BJ (cell line): Measurements from ENCODE around the gene SH3GL3. TPM values are rescaled to one million over a fixed set of nuclear protein-coding genes. Genes with fewer than 3 reads are reported as not detected.

Experiments
- CTCF ChIA-PET: fragments of 350-600 bp; formaldehyde crosslinking; extraction: SDS; loops from one replicate; lab custom pipeline; 2021; ENCODE audit warnings: antibody characterized with exemption, inconsistent platforms; lab: Yijun Ruan, JAX
- POLR2A ChIA-PET: fragments of 300-600 bp; sonication (Branson Sonifier 250); formaldehyde crosslinking; extraction: SDS; loops from one replicate; lab custom pipeline; 2021; ENCODE audit warnings: antibody characterized with exemption; lab: Charles Lee
- DNase-seq: peaks from one replicate; pipeline ENCODE4 v3.0.0-alpha.2; 2011; ENCODE audit warnings: low read depth
- H3K27me3 ChIP-seq: 2 replicates; pipeline ENCODE4 v1.6.0; 2011; ENCODE audit warnings: low read length; ENCODE audit not compliant: control insufficient read depth, insufficient read depth
- H3K36me3 ChIP-seq: 2 replicates; pipeline ENCODE4 v1.5.1; 2011; ENCODE audit warnings: low read length; ENCODE audit not compliant: control insufficient read depth, insufficient read depth
- H3K4me3 ChIP-seq: 2 replicates; pipeline ENCODE4 v1.5.1; 2011; ENCODE audit warnings: low read depth, mild to moderate bottlenecking, control low read depth, low read length
- polyA plus RNA-seq: library from polyadenylated mRNA; depleted of rRNA; stranded (reverse); fragments of >200 nt; gene quantifications from 2 replicates; pipeline ENCODE4 v1.2.3, GENCODE V29; 2011
- TF ChIP-seq, protein P1 (sequence below): IDR thresholded peaks from 2 replicates; pipeline ENCODE4 v1.5.1; 2011; ENCODE audit warnings: low read depth, mild to moderate bottlenecking, control low read depth, inconsistent platforms, low read length, moderate library complexity; ENCODE audit not compliant: insufficient read depth

SH3GL3 gene
- polyA plus RNA-seq, 1 experiment, result not detected

- TF ChIP-seq, protein P1, sequence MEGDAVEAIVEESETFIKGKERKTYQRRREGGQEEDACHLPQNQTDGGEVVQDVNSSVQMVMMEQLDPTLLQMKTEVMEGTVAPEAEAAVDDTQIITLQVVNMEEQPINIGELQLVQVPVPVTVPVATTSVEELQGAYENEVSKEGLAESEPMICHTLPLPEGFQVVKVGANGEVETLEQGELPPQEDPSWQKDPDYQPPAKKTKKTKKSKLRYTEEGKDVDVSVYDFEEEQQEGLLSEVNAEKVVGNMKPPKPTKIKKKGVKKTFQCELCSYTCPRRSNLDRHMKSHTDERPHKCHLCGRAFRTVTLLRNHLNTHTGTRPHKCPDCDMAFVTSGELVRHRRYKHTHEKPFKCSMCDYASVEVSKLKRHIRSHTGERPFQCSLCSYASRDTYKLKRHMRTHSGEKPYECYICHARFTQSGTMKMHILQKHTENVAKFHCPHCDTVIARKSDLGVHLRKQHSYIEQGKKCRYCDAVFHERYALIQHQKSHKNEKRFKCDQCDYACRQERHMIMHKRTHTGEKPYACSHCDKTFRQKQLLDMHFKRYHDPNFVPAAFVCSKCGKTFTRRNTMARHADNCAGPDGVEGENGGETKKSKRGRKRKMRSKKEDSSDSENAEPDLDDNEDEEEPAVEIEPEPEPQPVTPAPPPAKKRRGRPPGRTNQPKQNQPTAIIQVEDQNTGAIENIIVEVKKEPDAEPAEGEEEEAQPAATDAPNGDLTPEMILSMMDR, result no peak
- Histone ChIP-seq H3K4me3 (no peak overlapping the region), H3K27me3 (no peaks in the 10 kb centered on the region), H3K36me3 (no peaks in the 10 kb centered on the region)
- POLR2A ChIA-PET, result no interaction called here
- DNase-seq, result no peak
- CTCF ChIA-PET, result no interaction called here
Measured at GRCh38 chr15:83486363-83486762, 39.2 kb downstream of the SH3GL3 start.

DNA sequence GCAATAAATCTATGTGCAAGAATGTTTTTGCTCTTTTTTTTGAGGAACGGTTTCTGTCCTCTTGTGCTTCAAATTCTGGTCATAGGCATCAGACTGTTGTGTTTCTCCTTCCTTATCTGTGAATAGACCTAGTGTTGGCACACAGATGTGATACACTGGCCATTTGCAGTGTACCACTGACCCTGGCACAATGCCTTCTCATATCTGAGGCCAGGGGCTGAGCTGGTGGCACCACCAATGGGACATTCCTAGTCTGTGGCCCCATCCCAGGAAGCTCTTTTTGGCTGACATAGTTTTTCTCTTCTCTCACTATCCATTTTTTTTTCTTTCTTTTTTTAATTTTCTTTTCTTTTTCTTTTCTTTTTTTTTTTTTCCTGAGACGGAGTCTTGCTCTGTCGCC lies 40.4 kb downstream of the SH3GL3 start:
- Histone ChIP-seq H3K4me3 (no peak overlapping the region), H3K36me3 (no peaks in the 10 kb centered on the region), H3K27me3 (no peaks in the 10 kb centered on the region)
- DNase-seq, result no peak
- POLR2A ChIA-PET, result no interaction called here
- CTCF ChIA-PET, result interaction anchor here (1.2 kb wide), 1 partner anchor 23 kb away, joined by 3 read pairs; no protein-coding TSS in a partner anchor
- TF ChIP-seq, protein P1, result no peak

- CTCF ChIA-PET, result no interaction called here
- Histone ChIP-seq H3K27me3 (no peaks in the 10 kb centered on the region), H3K4me3 (no peak overlapping the region), H3K36me3 (no peaks in the 10 kb centered on the region)
- TF ChIP-seq, protein P1, result no peak
- no peak for DNase-seq
- POLR2A ChIA-PET, result no interaction called here
Measured at GRCh38 chr15:83489690-83490089, 42.5 kb downstream of the SH3GL3 start.

GRCh38 chr15:83491486-83491885 lies 44.3 kb downstream of the SH3GL3 start:
- CTCF ChIA-PET, result no interaction called here
- Histone ChIP-seq H3K36me3 (no peaks in the 10 kb centered on the region), H3K4me3 (no peak overlapping the region), H3K27me3 (no peaks in the 10 kb centered on the region)
- no peak for DNase-seq
- POLR2A ChIA-PET, result no interaction called here
- TF ChIP-seq, protein P1, result no peak

DNA sequence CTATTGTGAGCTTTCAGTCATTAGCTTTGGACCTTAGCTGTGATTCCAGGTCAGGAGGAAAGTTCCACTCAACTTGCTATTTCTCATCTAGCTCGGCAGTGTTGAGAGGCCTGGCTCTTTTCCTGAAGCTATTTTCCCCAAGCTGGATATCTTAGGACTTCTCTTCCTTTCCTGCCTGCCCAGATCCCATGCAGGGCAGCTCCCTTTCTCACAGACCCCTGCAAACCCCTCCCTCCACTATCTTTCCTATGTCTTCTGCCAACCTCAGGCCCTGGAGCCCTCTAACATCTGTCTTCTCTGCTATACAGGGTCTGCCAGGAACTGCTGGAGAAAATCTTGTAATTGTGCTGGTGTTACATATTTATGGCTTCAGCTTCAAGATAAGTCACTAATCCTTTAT lies 49.6 kb downstream of the SH3GL3 start:
- Histone ChIP-seq H3K4me3 (no peak overlapping the region), H3K27me3 (no peaks in the 10 kb centered on the region), H3K36me3 (no peaks in the 10 kb centered on the region)
- TF ChIP-seq, protein P1, result no peak
- no peak for DNase-seq
- ChIA-PET POLR2A (no interaction called here), CTCF (no interaction called here)
